Activated T-helper 1 cell treated with anti-CD3 and anti-CD28 coated beads, Interleukin-2, amount 50 U/mL, for 16 hours (primary cell): ENCODE results near the gene SLC25A21.

Experiments
- DNase-seq, 2 donors: peaks; one replicate each; pipeline ENCODE4 v3.0.0-alpha.2; 2020; ENCODE audit warnings: low read depth in 1 of 2, low spot score in 1 of 2

Gene SLC25A21

GRCh38 chr14:36791402-36791801 is 381.0 kb downstream of the SLC25A21 start:
- DNase-seq, result no peak

GRCh38 chr14:36785511-36785910 is 386.9 kb downstream of the SLC25A21 start:
- no peak for DNase-seq

GRCh38 chr14:36784541-36784940 is 387.9 kb downstream of the SLC25A21 start:
- no peak for DNase-seq

DNA sequence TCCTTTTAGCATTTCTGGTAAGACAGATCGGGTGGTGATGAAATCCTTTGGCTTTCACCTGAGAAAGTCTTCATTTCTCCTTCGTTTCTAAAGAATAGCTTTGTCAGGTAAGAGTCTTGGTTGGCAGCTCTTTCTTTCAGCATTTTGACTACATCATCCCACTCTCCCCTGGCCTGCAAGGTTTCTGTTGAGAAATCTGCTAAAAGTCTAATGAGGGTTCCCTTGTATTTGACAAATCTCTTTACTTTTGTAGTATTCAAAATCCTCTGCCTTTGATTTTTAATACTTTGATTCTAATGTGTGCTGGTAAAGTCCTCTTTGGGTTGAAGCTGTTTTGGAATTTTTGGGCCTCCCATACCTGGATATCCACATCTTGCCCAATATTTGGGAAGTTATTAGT is 390.5 kb downstream of the SLC25A21 start:
- DNase-seq, result no peak

DNA sequence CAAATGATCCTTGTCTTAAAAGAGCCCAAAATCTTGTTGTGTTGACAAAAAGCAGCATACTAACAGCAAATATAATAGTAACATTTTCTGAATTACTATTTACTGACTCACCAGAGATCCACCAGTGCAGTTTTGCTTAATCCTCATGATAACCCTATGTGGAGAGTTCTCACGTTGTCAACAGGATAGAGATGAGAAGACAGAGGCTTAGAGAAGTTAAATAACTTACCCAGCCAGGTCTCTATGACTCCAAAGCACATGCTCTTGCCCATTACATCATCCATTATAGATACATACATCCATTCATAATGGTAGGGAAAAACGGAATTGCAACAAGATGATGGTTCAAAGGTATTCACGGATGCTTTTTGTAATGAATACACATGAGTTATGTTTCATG is 398.8 kb downstream of the SLC25A21 start:
- DNase-seq, result no peak

- DNase-seq, result no peak
Measured at GRCh38 chr14:36773136-36773540, 399.3 kb downstream of the SLC25A21 start.

GRCh38 chr14:36771028-36771640 is 401.3 kb downstream of the SLC25A21 start:
- no peak for DNase-seq

DNA sequence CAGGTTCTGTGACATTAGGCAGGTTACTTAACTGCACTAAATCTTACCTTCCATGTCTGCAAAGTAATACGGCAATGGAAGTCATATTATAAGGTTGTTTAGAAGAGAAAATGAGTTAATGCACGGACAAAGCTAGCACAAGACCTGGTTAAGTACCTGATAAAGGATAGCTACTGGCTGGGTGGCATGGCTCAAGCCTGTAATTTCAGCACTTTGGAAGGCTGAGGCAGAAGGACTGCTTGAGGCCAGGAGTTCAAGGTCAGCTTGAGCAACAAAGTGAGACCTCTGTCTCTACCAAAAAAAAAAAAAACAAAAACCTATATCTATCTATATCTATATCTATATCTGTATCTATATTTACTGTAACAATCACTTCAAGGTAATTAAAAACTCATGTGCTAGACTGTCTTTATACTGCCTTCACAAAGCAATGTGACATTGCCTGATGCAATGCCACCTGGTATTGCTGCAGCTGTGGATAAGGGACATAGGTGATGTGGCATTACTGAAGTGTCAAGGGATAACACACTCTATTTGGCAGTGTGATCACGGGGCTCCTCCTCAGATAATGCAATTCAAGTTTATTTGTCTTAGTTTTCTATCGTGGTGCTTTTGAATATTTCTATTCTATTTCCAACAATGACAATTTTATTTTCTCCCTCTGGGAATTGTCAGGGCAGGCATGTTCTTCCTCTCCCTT is 403.6 kb downstream of the SLC25A21 start:
- no peak for DNase-seq

GRCh38 chr14:36767603-36768281 is 404.7 kb downstream of the SLC25A21 start:
- no peak for DNase-seq

DNA sequence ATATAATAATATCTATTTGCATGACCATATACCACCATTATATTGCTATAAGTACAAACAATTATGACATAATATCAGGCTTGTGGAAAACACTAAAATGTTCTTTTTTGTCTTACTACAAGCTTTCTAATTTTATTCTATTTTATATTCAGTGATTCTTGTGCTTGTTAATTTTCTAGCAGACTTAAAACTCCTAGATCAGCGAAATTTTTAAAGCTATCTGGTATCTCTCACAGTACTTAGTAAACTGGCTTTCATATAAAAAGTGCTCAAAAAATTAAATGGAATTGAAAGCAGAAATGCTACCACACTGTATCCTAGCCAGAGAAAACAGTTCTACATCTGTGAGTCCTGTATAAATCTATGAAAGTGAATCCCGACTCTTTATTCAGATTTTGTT is 405.4 kb downstream of the SLC25A21 start:
- DNase-seq, result no peak

DNA sequence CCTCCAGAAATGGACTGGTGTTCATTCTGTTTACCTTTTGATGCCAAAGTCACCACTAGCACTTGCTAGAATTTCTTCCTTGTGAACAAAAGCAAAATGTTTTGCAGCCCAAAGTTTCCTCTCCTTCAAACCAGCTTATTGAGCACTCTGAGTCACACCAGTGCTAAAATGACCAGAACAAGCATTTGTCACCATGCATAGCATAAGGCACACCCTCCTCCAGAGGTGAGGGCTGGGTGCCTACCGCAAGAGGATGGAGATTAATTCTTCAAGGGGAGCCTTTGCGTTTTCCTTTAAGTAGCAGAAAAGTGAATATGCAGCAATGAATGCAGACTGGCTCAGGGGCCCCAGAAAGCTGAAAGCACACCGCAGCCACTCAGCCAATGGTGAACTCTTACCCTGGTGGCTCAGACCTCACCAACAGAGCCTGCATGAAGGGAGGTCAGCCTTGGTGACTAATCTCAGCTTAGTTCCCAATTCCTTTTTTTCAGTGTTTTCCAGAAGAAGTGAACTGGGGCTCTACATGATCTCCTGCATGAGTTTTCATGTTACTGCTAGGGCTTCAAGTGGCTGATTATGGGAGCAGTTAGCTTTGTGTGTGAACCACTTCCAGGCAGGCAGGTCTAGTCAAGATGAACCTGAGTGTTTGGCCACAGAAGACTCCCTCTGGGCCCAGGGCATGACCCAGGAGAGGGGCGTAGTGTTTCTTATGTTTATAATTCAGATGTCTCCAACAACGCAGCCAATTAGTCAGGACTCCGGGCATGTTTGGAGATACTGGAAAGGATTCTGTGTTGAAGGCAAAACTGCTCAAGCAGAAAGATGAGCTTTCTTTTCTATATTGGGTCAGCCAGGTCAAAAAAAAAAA is 414.4 kb downstream of the SLC25A21 start:
- no peak for DNase-seq

DNA sequence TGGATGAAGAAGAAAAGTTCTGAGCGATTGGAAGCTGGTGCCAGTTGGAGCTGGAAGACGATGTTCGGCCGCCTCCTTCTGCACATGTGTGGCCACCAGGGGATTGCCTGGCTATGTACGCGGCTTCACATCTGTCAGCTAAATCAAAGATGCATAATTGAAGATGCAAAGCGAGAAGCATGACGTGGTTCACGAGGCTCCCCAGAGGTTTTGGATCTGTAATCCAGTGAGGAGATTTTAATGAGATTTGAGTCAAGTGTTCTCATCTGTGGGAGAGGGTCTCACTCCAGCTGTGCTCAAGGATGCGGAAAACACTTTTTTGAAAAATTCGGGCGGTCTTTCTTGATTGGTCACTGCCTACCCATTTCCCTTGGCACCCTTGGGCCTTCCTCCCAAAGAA is 416.2 kb downstream of the SLC25A21 start:
- DNase-seq, result no peak

- no peak for DNase-seq
Measured at GRCh38 chr14:36755756-36756155, 416.6 kb downstream of the SLC25A21 start.

DNA sequence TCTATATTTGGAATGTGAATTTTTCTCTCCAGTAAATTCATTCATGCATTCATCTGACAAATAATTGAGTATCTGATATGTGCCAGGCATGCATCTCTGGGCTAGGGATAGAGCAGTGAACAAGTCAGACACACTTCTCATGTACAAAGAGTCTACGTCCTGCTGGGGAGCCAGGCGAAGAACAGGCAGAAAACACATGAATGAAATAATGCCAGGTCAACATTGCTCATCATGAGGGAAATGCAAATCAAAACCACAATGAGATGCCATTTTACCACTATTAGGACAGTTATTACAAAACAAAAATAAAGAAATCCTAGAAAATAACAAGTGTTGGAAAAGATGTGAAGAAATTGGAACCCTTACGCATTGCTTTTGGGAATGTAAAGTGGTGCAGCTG is 420.5 kb downstream of the SLC25A21 start:
- no peak for DNase-seq

DNA sequence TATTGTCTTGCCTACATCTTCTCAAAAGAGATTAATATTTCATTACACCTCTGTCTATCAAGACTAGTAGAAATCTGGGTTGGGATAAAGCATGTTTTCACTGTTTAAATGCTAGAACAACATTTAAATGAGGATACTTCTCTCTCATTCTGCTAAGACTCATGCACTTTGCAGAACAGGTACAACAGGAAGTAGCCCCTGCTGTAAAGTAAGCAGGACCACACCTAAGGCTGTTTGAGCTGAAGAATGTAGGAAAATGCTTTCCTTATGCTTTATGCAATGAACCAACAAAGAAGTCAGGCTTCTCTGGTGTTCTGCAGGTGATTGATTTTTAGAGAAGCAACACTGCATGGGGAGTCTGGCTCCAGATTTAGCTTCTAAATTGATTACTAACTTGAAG is 421.3 kb downstream of the SLC25A21 start:
- no peak for DNase-seq

- no peak for DNase-seq
Measured at GRCh38 chr14:36750244-36750643, 422.2 kb downstream of the SLC25A21 start.

GRCh38 chr14:36748610-36749213 is 423.7 kb downstream of the SLC25A21 start:
- no peak for DNase-seq

DNA sequence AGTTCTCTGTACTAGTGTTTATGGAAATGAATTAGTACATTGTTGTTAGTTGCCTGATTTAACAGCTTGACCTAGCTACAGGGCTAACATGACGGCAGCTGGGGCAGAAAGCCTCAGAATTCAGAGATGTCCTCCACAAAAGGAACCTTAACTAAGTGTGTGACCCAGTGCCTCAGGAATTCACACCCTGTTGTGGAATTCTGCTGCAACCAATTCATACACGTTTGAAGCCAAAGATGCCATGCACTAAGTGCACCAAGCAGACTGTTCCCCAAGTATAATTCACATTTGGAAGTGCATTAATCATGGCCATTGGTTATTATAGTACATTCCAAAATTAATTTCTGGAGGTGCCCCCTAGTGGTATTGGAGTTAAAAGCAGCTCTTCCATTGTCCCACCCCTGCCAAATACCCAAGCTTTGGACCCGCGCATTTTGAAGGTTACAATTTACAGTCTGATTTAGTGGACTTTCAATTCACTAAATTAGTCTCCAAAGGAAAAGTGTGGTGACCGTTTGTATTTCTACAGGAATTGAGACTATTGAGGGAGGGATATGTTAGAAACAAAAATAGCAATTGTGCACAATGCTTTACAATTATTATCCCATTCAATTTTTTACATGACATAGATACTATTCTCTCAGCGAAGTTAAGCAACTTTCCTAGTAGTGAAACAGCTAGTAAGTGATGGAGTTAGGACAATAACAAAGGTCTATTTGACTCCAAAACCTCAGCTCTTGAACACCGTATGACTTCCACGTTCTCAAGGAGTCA is 424.8 kb downstream of the SLC25A21 start:
- no peak for DNase-seq

DNA sequence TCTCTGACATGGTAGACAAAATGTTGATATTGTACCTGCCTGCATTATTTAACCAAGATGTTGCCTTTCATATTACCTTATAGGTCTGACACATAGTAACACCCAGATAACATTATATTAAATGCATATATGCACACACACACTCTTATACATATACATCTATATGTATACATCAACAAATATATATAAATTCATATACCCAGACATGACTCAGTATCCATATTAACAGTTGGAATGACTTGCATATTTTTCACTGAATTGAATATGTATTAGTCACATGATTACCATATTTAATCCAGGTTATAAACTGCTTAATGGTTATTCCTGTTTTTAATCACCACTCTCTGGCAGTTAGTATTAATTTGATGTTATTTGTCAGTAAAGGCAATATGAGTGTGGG is 425.5 kb downstream of the SLC25A21 start:
- no peak for DNase-seq

- DNase-seq, result no peak
Measured at GRCh38 chr14:36741858-36742257, 430.5 kb downstream of the SLC25A21 start.
